Left ventricle myocardium inferior (tissue), 1 donor: Measurements from ENCODE around the gene CPSF7. TPM values are rescaled to one million over a fixed set of nuclear protein-coding genes. Genes with fewer than 3 reads are reported as not detected.

Experiments
- DNase-seq: peaks from one replicate; pipeline ENCODE4 v3.0.0-alpha.2; 2020
- H3K27ac ChIP-seq: fragments of 200-600 bp; replicated peaks from 2 replicates; pipeline ENCODE4 v1.8.0; 2021
- H3K27me3 ChIP-seq: fragments of 200-600 bp; 2 replicates; pipeline ENCODE4 v1.8.0; 2021; ENCODE audit warnings: low read depth
- H3K36me3 ChIP-seq: fragments of 200-600 bp; 2 replicates; pipeline ENCODE4 v1.8.0; 2021
- H3K4me1 ChIP-seq: fragments of 200-600 bp; 2 replicates; pipeline ENCODE4 v1.8.0; 2021
- H3K4me3 ChIP-seq: fragments of 200-600 bp; 2 replicates; pipeline ENCODE4 v1.8.0; 2021; ENCODE audit warnings: mild to moderate bottlenecking, moderate library complexity
- H3K9me3 ChIP-seq: fragments of 200-600 bp; replicated peaks from 2 replicates; pipeline ENCODE4 v1.8.0; 2021
- intact Hi-C: fragments of 100-400 bp; cut with micrococcal nuclease; formaldehyde crosslinking; loops from one replicate; pipeline ENCODE4 v1.11.0; 2022
- total RNA-seq: library from RNA; stranded (reverse); fragmentation: NEBNext Ultra II Directional; extraction: Animal tissue kit (Norgen Biotek cat#: 25700); gene quantifications from one replicate; pipeline ENCODE4 v1.2.1, GENCODE V29; 2021
- TF ChIP-seq, protein P1 (sequence below): fragments of 200-600 bp; IDR thresholded peaks from 2 replicates; pipeline ENCODE4 v1.8.0; 2021; ENCODE audit warnings: antibody characterized with exemption, mild to moderate bottlenecking, borderline replicate concordance
- donor health status: DM: no; HTN: yes; CAD: no; lungs with severe emphysema.

The CPSF7 gene
- total RNA-seq, 1 donor from 2014 or later, result 39.9 TPM

DNA sequence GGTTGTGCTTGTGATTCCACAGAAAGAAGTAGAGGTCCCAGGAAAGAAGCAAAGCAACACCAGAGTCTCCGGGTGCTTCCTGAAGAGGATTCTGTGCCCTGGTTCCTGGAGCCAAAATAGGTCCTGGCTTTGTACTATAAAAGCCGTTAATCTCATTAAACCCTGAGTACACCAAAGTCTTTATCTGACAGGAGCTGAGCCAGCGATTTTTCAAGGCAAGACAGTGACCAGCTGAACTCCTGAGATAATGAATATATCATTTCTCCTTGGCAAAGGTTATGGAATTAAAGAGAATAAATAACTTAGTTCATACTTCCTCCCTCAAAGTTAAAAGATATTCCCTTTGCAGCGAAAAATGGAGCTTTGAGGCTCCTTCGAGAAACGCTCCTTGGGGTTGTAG, 62.4 kb downstream of the CPSF7 start:
- Histone ChIP-seq H3K9me3 (no peaks in the 10 kb centered on the region), H3K4me1 (peaks cover 28% of the 10 kb centered on the region), H3K27ac (no peak overlapping the region), H3K36me3 (peaks cover 69% of the 10 kb centered on the region), H3K4me3 (no peak overlapping the region), H3K27me3 (no peaks in the 10 kb centered on the region)
- DNase-seq, result no peak
- TF ChIP-seq, protein P1, sequence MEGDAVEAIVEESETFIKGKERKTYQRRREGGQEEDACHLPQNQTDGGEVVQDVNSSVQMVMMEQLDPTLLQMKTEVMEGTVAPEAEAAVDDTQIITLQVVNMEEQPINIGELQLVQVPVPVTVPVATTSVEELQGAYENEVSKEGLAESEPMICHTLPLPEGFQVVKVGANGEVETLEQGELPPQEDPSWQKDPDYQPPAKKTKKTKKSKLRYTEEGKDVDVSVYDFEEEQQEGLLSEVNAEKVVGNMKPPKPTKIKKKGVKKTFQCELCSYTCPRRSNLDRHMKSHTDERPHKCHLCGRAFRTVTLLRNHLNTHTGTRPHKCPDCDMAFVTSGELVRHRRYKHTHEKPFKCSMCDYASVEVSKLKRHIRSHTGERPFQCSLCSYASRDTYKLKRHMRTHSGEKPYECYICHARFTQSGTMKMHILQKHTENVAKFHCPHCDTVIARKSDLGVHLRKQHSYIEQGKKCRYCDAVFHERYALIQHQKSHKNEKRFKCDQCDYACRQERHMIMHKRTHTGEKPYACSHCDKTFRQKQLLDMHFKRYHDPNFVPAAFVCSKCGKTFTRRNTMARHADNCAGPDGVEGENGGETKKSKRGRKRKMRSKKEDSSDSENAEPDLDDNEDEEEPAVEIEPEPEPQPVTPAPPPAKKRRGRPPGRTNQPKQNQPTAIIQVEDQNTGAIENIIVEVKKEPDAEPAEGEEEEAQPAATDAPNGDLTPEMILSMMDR, result no peak
- intact Hi-C loops, result no loop called here

DNA sequence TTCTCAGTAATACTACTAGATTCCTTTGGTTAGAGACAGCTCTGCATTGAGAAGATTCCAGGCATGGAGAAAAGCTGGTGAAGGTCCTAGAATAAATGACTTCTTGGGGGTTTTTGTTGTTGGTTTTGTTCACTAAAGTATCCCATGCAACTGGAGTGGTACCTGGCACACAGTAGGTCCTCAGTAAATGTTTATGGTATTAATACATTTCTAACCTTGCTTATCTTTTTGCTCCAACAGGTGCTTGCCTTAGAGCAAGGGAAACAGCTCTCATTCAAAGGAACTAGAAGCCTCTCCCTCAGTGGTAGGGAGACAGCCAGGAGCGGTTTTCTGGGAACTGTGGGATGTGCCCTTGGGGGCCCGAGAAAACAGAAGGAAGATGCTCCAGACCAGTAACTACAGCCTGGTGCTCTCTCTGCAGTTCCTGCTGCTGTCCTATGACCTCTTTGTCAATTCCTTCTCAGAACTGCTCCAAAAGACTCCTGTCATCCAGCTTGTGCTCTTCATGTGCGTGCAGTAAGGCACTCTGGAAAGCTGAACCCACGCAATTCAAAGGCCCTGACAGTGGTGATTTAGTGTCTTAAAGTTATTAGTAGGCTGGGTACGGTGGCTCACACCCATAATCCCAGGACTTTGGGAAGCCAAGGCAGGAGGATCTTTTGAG, 65.6 kb downstream of the CPSF7 start:
- no peak overlapping the region for H3K27ac ChIP-seq
- H3K9me3 ChIP-seq, result no peaks in the 10 kb centered on the region
- H3K4me1 ChIP-seq, result peaks cover 43% of the 10 kb centered on the region
- DNase-seq, result no peak
- H3K4me3 ChIP-seq, result no peak overlapping the region
- TF ChIP-seq, protein P1, result no peak
- intact Hi-C loops, result no loop called here
- peaks cover 54% of the 10 kb centered on the region for H3K36me3 ChIP-seq
- H3K27me3 ChIP-seq, result no peaks in the 10 kb centered on the region

DNA sequence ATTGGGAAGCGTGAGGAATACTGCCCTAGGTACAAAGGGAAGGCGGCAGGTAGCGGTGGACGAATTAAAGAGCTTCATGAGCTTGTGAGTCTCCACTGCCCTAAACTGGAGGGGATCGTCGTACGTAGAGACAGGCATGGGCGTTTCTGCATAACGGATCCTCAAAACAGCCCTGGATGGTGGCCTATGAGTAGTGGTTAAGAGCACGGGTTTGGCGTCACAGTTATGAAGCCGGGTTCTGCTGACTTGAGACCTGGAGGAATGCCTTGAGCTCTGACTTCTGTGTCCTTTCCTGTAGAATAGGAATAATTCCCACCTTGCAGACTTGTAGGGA, 67.3 kb downstream of the CPSF7 start:
- Histone ChIP-seq H3K27me3 (no peaks in the 10 kb centered on the region), H3K27ac (peak overlapping the region; percentile 99), H3K4me1 (peaks cover 43% of the 10 kb centered on the region), H3K4me3 (peak overlapping the region; percentile 82), H3K9me3 (no peaks in the 10 kb centered on the region), H3K36me3 (peaks cover 38% of the 10 kb centered on the region)
- no peak for DNase-seq
- TF ChIP-seq, protein P1, result no peak
- intact Hi-C loops, result no loop called here

DNA sequence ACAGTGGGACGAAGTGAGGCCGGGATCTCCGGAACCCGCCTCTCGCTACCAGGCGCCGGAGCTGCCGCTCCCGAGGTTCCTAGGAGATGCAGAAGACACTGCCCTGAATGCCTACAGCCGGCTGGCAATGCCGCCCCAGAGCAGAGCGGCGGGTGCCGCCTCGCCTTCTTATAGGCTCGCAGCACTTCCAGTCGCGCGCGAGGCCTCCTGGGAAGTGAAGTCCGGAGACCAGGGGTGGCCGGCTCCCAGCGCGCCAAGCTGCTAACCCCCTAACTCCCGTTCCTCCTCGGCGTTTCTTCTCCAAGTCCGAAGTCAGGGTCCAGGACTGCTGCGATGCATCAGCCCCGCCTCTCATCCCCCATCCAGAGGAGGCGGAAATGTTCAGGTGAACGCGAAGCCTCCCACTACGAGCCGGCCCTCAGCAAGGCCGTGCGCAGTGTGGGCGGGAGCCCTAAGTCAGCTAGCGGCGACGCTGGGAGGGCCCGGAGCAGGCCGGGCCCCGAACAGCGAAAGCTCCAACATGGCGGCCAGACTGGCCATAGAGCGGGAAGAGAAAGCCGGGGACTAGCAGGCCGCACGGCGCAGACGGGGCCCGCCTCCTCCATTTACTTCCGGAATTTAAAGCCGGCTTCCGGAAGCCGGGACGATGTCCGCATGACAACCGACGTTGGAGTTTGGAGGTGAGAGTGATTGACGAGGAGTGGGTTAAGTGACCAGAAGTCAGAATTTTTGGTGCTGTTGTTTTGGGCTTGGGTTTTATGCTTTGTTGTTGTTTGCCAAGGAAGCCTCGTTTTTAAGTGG, 67.8 kb downstream of the CPSF7 start, which contains the start of the genes CYB561A3 and TMEM138:
TSS of gene CYB561A3 (minus strand) at position 142 of the 801 bp plus-strand sequence. CDS start 5,169 bp downstream, outside the sequence.
TSS of gene TMEM138 (plus strand) at position 634 of the 801 bp plus-strand sequence. CDS start 2,017 bp downstream, outside the sequence.
- H3K27ac ChIP-seq, result peak within 1 kb of the TSS; percentile 99
- H3K9me3 ChIP-seq, result no peaks in the 10 kb centered on the region
- DNase-seq, result peak; percentile 93
- TF ChIP-seq, protein P1, result no peak
- peak within 1 kb of the TSS; percentile 82 for H3K4me3 ChIP-seq
- peaks cover 43% of the 10 kb centered on the region for H3K4me1 ChIP-seq
- no peaks in the 10 kb centered on the region for H3K27me3 ChIP-seq
- intact Hi-C loops, result no loop called here
- peaks cover 32% of the 10 kb centered on the region for H3K36me3 ChIP-seq

DNA sequence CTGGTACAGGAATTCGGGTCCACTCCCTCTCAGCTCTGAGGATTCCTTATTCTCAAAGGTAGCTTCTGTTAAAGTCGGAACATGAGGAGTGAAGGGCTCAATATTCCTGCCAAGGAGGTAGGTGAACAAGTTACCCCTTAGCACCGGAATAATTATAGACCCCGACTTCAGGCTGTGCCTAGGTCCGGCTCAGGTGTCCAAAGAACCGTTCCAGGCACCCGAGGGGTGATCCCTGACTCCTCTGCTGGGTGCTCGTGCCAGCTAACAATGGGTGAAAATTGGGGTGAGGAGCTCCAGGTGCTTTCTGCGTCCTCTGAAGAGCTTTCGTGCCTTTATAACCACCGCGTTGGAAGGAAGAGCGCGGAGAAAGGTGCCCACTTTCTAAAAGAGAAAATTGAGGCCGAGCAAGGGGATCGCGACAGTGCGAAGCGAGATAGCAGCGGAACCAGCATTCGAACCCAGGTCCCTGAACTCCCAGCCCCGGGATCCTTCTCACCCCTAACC, 68.5 kb downstream of the CPSF7 start:
- Histone ChIP-seq H3K27me3 (no peaks in the 10 kb centered on the region), H3K36me3 (peaks cover 26% of the 10 kb centered on the region), H3K9me3 (no peaks in the 10 kb centered on the region), H3K4me1 (peaks cover 43% of the 10 kb centered on the region), H3K27ac (peak overlapping the region; percentile 99), H3K4me3 (peak overlapping the region; percentile 82)
- intact Hi-C loops, result no loop called here
- TF ChIP-seq, protein P1, result no peak
- DNase-seq, result no peak
